Mucosa of rectum (tissue), 2 donors: Measurements from ENCODE around the gene TYW3.
"Not testable (repeated sequence)": the region's sequence is repeated elsewhere in the genome, so short reads cannot be mapped to it uniquely, and the experiment has no call there.

Source experiments
- H3K27ac ChIP-seq, 2 donors: one replicate each; pipeline ENCODE4 v1.7.0; 2013; ENCODE audit warnings: inconsistent platforms in 2 of 2, low read depth in 2 of 2, low read length in 2 of 2
- H3K27me3 ChIP-seq, 2 donors: one replicate each; pipeline ENCODE4 v1.7.0; 2013; ENCODE audit warnings: low read length in 2 of 2; ENCODE audit not compliant: control insufficient read depth in 2 of 2, insufficient read depth in 2 of 2
- H3K36me3 ChIP-seq, 2 donors: one replicate each; pipeline ENCODE4 v1.7.0; 2013; ENCODE audit warnings: low read length in 2 of 2; ENCODE audit not compliant: control insufficient read depth in 2 of 2, insufficient read depth in 2 of 2
- H3K4me1 ChIP-seq, 2 donors: one replicate each; pipeline ENCODE4 v1.7.0; 2013; ENCODE audit warnings: low read length in 2 of 2, mild to moderate bottlenecking in 1 of 2; ENCODE audit not compliant: control insufficient read depth in 2 of 2, insufficient read depth in 2 of 2
- H3K4me3 ChIP-seq, 2 donors: one replicate each; pipeline ENCODE4 v1.7.0; 2013; ENCODE audit warnings: low read length in 2 of 2
- H3K9ac ChIP-seq, 2 donors: one replicate each; pipeline ENCODE4 v1.7.0; 2013; ENCODE audit warnings: low read length in 2 of 2, low read depth in 1 of 2, mild to moderate bottlenecking in 1 of 2
- H3K9me3 ChIP-seq, 2 donors: one replicate each; pipeline ENCODE4 v1.7.0; 2013; ENCODE audit warnings: low read length in 2 of 2; ENCODE audit not compliant: control insufficient read depth in 2 of 2
- donor health status: healthy.
- donor health status: Normal muscosa, but diverticular disease.

Gene TYW3

GRCh38 chr1:74755475-74755874, 22.5 kb downstream of the TYW3 start:
- no peaks in the 10 kb centered on the region for H3K27me3 ChIP-seq
- no peak overlapping the region for H3K9ac ChIP-seq
- H3K4me3 ChIP-seq, result no peak overlapping the region
- no peaks in the 10 kb centered on the region for H3K9me3 ChIP-seq
- H3K4me1 ChIP-seq, result no peaks in the 10 kb centered on the region
- peaks cover 36 to 42% of the 10 kb centered on the region in 2 donors for H3K36me3 ChIP-seq
- no peak overlapping the region for H3K27ac ChIP-seq

GRCh38 chr1:74756650-74757049, 23.7 kb downstream of the TYW3 start:
- peaks cover 33 to 42% of the 10 kb centered on the region in 2 donors for H3K36me3 ChIP-seq
- not testable (repeated sequence) for H3K4me3 ChIP-seq, H3K9me3 ChIP-seq, H3K9ac ChIP-seq, H3K4me1 ChIP-seq, H3K27ac ChIP-seq, H3K27me3 ChIP-seq

GRCh38 chr1:74763807-74764206, 30.9 kb downstream of the TYW3 start:
- H3K4me3 ChIP-seq, result no peak overlapping the region
- no peaks in the 10 kb centered on the region for H3K4me1 ChIP-seq
- no peaks in the 10 kb centered on the region for H3K9me3 ChIP-seq
- H3K27ac ChIP-seq, result no peak overlapping the region
- H3K36me3 ChIP-seq, result peaks cover 5 to 29% of the 10 kb centered on the region in 2 donors
- no peaks in the 10 kb centered on the region for H3K27me3 ChIP-seq
- H3K9ac ChIP-seq, result no peak overlapping the region

- Histone ChIP-seq H3K27me3 (no peaks in the 10 kb centered on the region), H3K36me3 (peaks cover 5 to 22% of the 10 kb centered on the region in 2 donors)
These were observed 33.6 kb downstream of the TYW3 start for GRCh38 chr1:74766579-74766978.

GRCh38 chr1:74767490-74767889, 34.5 kb downstream of the TYW3 start:
- H3K36me3 ChIP-seq, result peaks cover 5 to 18% of the 10 kb centered on the region in 2 donors
- H3K9ac ChIP-seq, result no peak overlapping the region
- no peak overlapping the region for H3K4me3 ChIP-seq
- H3K4me1 ChIP-seq, result no peaks in the 10 kb centered on the region
- no peaks in the 10 kb centered on the region for H3K9me3 ChIP-seq
- H3K27me3 ChIP-seq, result no peaks in the 10 kb centered on the region
- H3K27ac ChIP-seq, result no peak overlapping the region

More at GRCh38 chr1:74766579-74766978, 33.6 kb downstream of the TYW3 start:
- Histone ChIP-seq H3K4me1 (no peaks in the 10 kb centered on the region), H3K9ac (no peak overlapping the region), H3K9me3 (no peaks in the 10 kb centered on the region), H3K27ac (no peak overlapping the region), H3K4me3 (no peak overlapping the region)

- H3K36me3 ChIP-seq, result no peaks in the 10 kb centered on the region
- no peaks in the 10 kb centered on the region for H3K4me1 ChIP-seq
- H3K9ac ChIP-seq, result no peak overlapping the region
- H3K4me3 ChIP-seq, result no peak overlapping the region
- H3K27me3 ChIP-seq, result no peaks in the 10 kb centered on the region
- no peaks in the 10 kb centered on the region for H3K9me3 ChIP-seq
- no peak overlapping the region for H3K27ac ChIP-seq
These were observed 39.1 kb downstream of the TYW3 start for GRCh38 chr1:74771913-74772515.

GRCh38 chr1:74772945-74773344, 40.0 kb downstream of the TYW3 start:
- H3K4me1 ChIP-seq, result no peaks in the 10 kb centered on the region
- no peaks in the 10 kb centered on the region for H3K27me3 ChIP-seq
- H3K9ac ChIP-seq, result no peak overlapping the region
- H3K9me3 ChIP-seq, result no peaks in the 10 kb centered on the region
- no peak overlapping the region for H3K4me3 ChIP-seq
- no peak overlapping the region for H3K27ac ChIP-seq
- H3K36me3 ChIP-seq, result no peaks in the 10 kb centered on the region

- no peak overlapping the region for H3K9ac ChIP-seq
- H3K4me1 ChIP-seq, result no peaks in the 10 kb centered on the region
- H3K4me3 ChIP-seq, result no peak overlapping the region
- H3K36me3 ChIP-seq, result no peaks in the 10 kb centered on the region
- H3K9me3 ChIP-seq, result no peaks in the 10 kb centered on the region
- no peak overlapping the region for H3K27ac ChIP-seq
- H3K27me3 ChIP-seq, result no peaks in the 10 kb centered on the region
These were observed 40.6 kb downstream of the TYW3 start for GRCh38 chr1:74773582-74773981.

GRCh38 chr1:74775735-74776134, 42.8 kb downstream of the TYW3 start:
- no peaks in the 10 kb centered on the region for H3K36me3 ChIP-seq
- no peak overlapping the region for H3K4me3 ChIP-seq

GRCh38 chr1:74777525-74777924, 44.6 kb downstream of the TYW3 start:
- H3K9me3 ChIP-seq, result no peaks in the 10 kb centered on the region
- no peaks in the 10 kb centered on the region for H3K27me3 ChIP-seq
- H3K36me3 ChIP-seq, result no peaks in the 10 kb centered on the region
- H3K27ac ChIP-seq, result no peak overlapping the region
- H3K9ac ChIP-seq, result no peak overlapping the region
- no peak overlapping the region for H3K4me3 ChIP-seq
- no peaks in the 10 kb centered on the region for H3K4me1 ChIP-seq

More at GRCh38 chr1:74775735-74776134, 42.8 kb downstream of the TYW3 start:
- Histone ChIP-seq H3K4me1 (no peaks in the 10 kb centered on the region), H3K9me3 (no peaks in the 10 kb centered on the region), H3K9ac (no peak overlapping the region), H3K27ac (no peak overlapping the region), H3K27me3 (no peaks in the 10 kb centered on the region)

GRCh38 chr1:74779750-74780149, 46.8 kb downstream of the TYW3 start:
- Histone ChIP-seq H3K4me3 (no peak overlapping the region), H3K27me3 (no peaks in the 10 kb centered on the region), H3K27ac (no peak overlapping the region), H3K9me3 (no peaks in the 10 kb centered on the region), H3K36me3 (no peaks in the 10 kb centered on the region), H3K4me1 (no peaks in the 10 kb centered on the region), H3K9ac (no peak overlapping the region)
